HG02623 (cell line): ENCODE data around the gene USP44.

ENCODE experiments used
- ATAC-seq: cut with Tn5 transposase; IDR thresholded peaks from one replicate; pipeline ENCODE4 v1.9.1; 2021; ENCODE audit warnings: moderate library complexity; ENCODE audit not compliant: unreplicated experiment

USP44 gene

DNA sequence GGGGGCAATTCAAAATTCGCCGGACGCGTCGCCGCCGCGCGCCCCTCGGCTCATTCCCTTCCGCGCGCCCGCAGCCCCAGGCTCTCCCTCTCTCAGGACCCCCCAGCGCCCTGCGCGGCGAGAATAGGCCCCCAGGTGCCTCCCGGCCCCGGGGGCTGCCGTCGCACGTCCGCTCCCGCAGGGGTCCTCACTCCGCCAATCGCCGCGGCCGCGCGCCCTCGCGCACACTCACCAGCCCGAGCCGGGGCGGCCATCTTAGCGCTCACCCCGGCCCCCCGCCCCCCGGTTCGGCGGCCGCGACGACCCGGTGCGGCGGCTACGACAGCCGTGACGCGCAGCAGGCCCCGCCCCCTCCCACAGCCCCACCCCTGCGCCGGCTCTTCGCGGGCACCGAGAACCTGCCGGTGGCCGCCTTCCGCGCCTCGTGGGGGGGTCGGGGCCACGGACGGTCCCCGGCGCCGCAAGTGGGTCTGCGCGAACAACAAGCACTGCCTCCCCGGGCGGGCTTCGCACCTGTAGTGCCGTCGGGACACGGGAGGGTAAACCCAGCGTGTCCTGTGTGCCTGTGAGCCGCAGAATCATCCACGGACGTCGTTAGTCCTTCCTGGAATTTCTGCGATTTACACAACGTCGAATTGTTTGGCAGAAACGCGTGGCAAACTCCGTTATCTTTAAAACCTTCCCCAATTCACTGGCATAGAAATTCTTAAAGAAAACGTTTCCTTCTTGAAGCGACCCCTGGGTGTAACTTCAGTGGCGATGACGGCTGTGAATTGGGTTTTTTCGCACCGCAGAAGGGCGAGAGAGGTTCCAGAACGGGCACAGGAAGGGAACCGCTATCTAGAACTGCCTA is 2.5 kb downstream of the USP44 start:
- ATAC-seq, result no peak

DNA sequence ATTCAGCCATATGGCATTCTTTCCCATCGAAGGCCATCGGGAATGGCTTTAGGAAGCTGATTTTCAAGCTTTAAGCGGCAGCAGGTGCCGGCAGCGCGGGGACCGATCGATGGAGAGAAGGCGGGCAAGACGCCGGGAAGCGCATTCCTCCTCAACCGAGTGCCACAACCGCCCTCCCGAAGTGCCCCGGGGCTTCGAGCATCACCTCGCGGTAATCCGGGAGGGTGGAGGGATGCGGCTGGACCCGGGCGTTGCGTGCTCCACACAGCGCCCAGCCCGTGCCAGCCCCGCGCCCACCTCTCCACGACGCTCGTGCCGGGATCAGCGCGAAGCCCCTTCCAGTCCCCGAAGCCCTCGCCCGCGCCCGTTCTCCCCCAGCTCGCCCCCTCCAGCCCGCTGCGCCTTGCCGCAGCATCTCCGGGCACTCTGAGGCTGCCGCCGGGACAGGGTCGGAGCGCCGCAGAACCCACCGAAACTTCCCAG is 3.2 kb downstream of the USP44 start:
- ATAC-seq, result no peak

DNA sequence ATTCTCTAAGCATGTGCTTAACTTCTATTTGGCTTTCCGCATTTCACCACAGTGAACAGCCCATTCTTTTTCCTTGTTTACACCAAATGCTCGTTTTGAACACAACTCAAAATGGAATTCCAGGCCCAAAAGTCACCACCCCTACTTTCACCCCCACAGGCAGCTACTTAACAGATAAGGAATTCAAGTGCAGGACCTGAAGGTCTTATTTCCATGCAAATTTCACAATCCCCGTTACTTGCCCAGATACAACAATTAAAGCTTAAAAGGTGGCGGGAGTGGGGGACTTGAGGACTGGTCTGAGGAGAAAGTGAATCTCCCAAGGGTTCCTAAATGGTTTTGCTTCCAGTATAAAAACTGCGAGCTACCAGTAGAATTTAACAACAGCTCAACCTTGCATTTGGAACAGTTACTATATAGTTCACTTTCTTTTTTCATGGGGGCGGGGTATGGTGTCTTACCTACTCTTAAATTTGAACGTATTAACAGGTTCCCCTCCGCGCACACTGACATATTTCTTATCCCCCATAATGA is 3.7 kb downstream of the USP44 start:
- no peak for ATAC-seq

DNA sequence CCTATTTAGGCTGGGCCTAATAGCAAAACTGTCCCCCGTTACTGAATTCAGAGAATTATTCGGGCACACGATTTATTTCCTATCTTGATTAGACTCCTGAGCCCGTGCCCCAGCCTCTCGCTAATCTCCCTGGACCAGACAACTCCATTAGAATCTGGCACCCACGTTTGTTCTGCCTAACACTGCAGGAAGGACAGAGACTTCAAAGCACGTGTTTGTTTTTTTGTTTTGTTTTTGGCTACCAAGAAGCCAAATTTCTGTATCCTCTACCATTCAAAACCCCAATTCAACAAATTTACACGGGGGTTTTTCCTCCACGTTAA is 4.8 kb downstream of the USP44 start:
- ATAC-seq, result no peak

DNA sequence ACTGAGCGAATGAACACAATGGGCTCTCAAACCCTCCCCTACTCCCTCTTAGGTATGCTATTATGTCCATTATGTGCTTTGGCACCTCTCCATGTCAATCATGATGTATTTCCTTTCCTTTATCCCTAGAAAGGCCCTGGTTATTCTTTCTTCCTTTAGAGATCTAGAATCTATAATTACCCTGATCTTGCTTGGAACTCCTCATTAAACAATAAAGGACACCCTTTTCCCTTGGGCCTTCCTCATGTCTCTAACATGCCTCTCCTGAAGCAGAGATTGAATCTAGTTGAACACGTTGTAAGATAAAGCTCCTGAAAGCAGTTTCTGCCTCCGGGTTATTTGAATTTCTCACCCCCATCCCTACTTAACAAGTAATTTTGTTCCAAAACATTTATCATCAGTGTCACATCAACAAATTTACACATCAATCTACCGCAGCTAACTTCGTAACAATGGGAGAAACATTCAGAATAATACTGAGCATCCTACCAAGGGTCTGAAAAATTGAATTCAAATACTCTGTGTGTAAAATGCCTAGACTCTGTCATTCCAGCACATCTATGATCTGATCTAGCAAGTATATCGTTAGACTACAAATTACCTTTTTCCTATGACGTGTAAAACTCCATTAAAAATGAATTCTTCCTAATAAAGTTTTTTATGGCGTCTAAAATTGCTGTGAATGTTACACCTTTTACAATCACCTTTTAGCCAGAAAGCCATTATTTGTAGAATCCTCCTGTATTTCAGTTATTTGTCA is 5.4 kb downstream of the USP44 start:
- ATAC-seq, result no peak

DNA sequence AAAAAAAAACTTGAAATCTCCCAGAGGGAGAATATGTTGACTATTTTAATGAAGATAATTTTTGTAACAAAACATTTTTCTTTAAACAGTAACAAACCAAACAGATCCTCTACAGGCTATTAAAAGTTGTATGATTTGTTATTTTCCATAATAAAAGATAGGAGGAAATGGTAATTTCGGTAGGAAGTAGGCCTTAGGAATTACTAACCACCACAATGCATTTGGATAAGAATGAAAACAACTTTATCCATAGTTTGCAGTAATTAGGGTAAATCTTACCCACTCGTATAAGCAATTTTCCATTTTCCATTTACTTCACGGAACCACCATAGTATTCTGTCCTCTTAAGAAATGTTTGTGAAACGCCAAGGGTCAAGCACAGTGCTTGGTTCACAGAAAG is 6.0 kb downstream of the USP44 start:
- no peak for ATAC-seq

DNA sequence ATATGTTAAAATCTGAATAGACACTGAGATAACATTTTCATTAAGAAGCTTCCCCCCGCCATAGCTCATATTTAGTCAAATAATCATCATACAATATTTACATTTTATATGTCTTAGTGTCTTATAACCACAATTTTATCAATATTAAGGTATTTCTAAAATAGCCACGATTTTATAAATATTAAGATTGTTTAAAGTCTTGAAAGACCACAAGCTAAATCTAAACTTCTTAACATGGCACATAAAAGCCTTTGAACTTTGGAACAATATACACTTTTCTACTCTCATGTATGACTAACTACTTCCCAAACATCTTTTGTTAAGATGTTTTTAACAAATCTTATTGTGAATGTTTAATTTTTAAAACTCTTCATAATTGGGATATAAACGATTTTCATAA is 6.5 kb downstream of the USP44 start:
- no peak for ATAC-seq

DNA sequence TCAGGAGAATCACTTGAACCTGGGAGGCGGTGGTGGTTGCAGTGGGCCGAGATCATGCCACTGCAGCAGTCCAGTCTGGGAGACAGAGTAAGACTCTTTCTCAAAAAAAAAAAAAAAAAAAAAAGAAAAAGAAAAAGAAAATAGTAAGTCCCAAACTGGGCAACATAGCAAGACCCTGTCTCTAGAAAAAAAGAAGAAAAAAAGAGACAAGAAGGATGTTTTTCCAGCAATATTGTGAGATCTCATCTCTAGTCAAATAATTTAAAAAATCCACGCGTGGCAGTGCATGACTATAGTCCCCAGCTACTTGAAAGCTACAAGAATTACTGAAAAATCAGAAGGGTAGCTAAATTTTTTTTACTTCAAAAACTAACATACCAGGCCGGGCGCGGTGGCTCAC is 8.0 kb downstream of the USP44 start:
- no peak for ATAC-seq

DNA sequence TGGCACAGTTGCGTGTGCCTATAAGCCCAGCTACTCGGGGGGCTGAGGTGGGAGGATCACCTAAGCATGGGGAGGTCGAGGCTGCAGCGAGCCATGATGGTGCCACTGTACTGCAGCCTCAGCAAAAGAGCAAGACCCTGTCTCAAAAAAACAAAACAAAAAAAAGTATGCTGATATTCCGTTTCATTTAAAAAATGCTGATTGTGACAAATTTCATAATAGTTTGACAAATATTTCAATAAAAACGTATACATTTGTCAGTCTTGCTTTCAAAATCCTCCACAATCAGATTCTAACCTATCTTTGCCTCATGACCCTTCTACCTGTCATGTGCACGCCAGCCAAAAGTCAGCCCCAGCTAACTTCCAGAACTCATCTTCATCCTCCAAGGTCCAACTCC is 9.8 kb downstream of the USP44 start:
- ATAC-seq, result no peak

DNA sequence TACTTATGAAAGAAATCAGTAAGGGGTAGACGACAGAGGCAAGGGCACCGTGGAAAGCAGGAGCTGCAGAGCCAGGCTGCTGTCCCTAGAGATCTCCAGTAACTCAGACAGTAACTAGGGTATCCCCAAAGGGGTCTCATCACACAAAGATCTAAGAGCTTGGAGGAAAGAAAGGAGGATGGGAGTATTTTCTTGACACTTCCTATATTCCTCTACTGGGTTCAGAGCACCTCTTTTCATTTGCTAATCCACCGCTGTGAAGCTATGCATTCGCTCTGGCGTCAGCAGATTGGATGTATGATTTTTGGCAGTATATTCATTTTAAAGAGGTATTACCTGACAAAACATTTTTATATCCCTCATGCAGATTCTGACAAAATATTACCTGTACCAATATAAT is 12.6 kb downstream of the USP44 start:
- no peak for ATAC-seq

DNA sequence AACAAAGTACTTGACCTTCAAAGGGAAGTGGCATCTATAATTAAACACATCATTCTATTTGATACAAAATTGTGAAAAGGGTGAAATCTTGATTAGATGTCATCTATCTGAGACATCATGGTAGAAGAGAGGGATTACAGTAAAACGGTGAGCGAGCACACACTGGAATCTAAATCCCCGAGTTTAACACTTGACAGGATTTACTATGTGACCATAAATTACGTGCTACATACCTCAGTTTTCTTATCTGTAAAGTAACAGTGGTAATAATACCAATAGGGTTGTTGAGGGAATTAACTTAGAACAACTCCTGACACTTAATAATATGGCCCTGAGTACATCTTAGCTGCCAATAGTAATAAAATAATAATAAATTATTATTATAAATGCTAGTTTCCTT is 13.3 kb downstream of the USP44 start:
- ATAC-seq, result no peak

DNA sequence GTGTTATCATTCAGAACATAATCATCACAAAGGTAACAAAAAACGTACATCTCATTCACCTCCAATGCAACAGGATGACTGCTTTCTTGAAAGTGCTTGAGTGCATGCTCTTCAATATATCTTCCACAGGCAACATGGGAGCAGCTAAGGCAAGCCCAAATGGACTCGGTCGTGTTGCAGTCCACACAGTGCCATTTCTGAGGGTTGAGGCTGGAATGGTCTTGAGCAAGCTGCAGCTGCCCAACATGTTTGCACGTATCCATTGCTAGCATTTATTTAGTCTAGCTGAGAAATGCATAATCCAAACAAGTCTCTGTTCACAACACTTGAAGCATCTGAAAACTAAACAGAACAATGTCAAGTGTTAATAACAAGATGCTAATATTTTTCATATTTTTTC is 17.3 kb downstream of the USP44 start:
- ATAC-seq, result no peak

DNA sequence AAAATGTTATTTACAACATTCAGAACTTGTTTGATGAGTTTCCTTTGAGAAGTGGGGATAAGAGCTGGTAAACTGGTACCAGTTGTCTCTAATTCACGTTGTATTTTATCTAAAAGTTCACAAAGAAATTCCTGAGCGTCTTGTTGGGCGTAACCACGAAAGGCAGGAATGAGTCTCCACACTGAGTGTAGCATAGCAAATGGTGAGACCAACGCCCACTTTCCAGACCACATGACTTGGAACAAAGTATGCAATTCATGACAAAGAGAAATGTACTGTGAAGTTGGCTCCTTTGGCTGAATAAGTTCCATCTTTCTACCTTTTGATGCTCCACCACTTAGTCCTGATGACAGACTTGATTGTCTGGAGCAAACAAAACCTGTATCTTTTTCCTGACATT is 18.4 kb downstream of the USP44 start:
- no peak for ATAC-seq

DNA sequence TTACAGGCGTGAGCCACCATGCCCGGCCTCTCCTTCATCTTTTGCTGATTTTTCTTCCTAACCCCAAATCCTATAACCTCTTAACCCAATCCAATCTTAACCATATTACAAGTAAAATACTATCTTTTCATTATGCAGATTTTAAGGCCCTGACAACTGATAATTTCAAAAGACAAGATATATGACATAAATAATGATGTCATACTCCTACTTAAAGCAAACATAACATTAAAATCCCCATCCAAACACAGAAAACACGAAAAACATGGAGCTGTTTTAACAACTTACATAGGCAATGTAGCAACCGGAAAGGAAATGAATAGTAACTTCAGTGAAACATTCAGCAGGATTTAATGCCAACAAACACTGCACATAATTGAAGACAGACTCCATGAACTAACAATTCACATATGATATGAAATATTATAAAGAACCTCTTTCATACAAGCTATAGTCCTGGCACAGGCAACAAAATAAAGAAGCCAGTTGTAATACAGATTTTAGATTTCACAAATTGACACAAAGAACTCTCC is 21.5 kb downstream of the USP44 start:
- ATAC-seq, result no peak

DNA sequence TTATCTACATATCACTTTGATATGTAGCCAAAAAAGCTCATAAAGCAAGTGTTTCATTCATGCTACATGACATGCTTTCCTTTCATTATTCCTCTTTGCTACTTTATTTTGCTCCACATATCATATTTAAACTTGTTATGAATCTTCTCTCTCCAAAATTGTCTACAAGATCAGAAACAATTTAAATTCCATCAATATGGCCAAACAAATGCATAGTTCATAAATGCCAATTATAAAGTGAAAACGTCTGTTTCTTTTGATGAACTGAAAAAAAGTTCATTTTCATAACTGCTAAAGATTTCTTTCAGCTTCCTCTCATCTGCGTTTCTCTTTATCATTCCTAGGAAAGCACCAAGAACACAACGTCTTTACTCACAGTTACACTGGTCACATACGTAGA is 22.8 kb downstream of the USP44 start:
- no peak for ATAC-seq

DNA sequence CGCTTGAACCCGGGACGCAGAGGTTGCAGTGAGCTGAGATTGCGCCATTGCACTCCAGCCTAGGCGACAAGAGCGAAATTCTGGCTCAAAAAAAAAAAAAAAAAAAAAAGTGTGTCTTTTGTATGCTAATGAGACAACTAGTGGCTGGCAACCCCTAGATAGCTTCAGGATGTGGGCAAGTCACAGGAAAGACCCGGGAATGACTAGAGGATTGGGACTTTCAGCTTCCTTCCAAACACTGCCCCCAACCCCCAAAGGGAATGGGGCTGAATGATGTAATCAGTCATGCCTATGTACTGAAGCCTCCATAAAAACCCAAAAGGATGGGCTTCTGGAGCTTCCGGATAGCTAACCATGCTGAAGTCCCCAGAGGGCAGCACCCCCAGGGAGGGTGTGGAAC is 28.6 kb downstream of the USP44 start:
- ATAC-seq, result no peak

DNA sequence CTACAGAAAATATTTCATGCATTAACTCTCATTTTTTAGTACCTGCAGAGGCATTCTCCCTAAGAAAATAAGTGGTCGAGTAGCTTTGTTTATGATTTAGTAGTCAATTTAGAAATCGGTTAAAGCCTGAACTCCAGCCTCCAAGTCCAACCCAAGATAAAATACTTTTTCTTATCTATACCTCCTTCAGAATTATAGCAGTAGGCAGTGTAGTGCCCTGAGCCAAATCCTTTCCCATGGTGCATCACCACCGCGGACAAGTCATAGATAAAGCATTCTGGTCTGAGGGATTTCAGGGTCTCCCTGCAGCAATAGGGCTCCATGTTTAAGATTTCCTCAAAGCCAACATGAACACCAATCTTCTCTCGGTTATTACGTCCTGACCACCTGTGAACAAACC is 30.5 kb downstream of the USP44 start:
- ATAC-seq, result no peak

DNA sequence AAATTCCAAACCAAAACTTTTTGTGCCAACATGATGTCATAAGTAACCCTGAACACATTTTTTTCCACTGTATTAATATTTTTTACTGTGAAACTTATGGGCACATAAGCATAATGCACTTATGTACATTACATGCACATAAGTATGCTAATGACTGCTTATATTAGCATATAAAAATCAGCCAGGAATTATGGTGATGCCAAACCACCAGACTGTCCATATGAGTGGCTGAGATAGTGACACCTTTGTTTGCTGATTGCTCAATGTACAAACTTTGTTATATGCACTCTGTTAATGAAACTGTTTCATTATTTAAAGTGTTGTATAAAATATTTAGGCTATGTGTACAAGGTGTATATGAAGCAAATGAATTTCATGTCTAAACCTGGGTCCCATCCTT is 32.3 kb downstream of the USP44 start:
- ATAC-seq, result no peak

DNA sequence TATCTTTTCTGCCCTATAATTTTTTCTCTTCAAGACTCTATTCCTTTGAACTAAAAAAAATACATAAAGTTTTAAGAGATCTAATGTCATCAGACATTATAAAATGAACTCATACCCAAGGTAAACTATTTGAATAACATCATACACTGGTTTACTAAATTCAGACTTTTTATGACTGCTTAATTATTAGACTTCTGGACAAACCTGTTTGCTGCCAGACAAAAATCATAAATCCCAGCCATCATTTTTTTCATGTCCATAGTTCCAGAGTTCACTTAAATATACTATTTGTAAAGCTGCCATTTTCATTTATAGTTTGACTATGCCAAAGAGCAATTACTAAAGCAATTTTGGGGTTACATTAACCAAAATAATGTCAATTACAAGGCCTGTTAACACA is 34.0 kb downstream of the USP44 start:
- no peak for ATAC-seq

DNA sequence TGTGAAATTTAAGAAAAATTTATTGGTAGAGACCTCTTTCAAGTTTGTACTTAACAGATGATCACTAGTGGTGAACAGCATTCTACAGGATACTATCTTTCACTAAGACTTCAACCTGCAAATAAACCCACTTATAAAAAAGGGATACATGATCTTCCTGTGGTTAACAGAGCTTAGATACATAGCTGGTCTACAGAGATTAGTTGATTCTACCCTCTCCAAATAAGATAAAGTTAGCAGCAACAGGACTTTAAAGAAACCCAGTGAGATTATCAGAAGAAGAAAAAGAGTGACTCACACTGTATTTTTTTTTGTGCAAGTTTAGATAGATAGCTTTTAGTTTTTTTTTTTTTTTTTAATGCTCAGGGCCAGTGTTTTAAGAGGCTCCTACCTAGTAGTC is 34.5 kb downstream of the USP44 start:
- ATAC-seq, result no peak

DNA sequence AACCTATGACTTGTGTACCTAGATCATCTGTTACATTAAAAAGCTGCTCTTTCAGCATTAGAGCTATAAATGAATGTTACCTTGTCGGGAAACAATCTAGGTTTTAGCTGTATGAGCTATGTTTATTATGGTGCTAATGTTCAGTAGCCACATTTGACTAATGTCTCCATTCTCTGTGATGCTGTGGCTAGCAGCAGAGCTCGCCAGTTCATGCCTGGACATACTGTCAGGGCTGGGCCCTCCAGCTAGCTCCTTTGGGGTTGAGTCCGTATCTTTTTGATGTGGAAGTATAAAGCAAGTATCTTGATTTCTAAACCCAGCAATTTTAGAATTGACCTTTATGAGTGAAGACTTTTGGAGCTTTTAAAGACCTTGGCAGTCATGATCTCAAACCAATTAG is 36.1 kb downstream of the USP44 start:
- ATAC-seq, result no peak

DNA sequence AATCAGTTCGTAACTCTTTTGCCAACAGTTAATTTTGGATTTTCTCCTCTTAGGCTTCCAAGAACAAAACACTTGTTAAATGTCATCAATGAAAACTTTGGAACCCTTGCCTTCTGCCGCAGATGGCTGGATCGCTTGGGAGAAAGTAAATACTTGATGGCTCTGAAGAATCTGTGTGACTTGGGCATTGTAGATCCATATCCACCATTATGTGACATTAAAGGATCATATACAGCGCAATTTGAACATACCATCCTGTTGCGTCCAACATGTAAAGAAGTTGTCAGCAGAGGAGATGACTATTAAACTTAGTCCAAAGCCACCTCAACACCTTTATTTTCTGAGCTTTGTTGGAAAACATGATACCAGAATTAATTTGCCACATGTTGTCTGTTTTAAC is 37.7 kb downstream of the USP44 start:
- no peak for ATAC-seq
